ENCODE data around the gene TRNP1.

GRCh38 chr1:26976621-26977510 lies 16.6 kb upstream of the TRNP1 start:
- no peak for TF ChIP-seq CTCF (conservative IDR thresholded peaks at IDR 0.05; ENCODE audit: low read depth, low read length)
- no peak for TF ChIP-seq FOS (IDR thresholded peaks at IDR 0.05; ENCODE audit: low read depth, low read length)
- no peak for TF ChIP-seq MXI1 (IDR thresholded peaks at IDR 0.05; ENCODE audit: borderline replicate concordance, low read depth, low read length)
- TF ChIP-seq POLR2A (IDR thresholded peaks at IDR 0.05; ENCODE audit: low read depth, low read length): no peak
- no peak for TF ChIP-seq RFX5 (IDR thresholded peaks at IDR 0.05; ENCODE audit: low read depth, low read length)
- TF ChIP-seq USF2 (IDR thresholded peaks at IDR 0.05; ENCODE audit: low read depth, low read length): no peak
- TF ChIP-seq RAD21 (IDR thresholded peaks at IDR 0.05; ENCODE audit: low read length): no peak
- TF ChIP-seq CHD1 (IDR thresholded peaks at IDR 0.05; ENCODE audit: low read depth, low read length): no peak
- no peak for TF ChIP-seq BHLHE40 (IDR thresholded peaks at IDR 0.05; ENCODE audit: low read depth, low read length)
- no peak for TF ChIP-seq CEBPB (IDR thresholded peaks at IDR 0.05; ENCODE audit: low read depth, low read length)
- TF ChIP-seq MAZ (IDR thresholded peaks at IDR 0.05; ENCODE audit: borderline replicate concordance, low read depth, low read length): no peak
- no peak for TF ChIP-seq RCOR1 (IDR thresholded peaks at IDR 0.05; ENCODE audit: insufficient replicate concordance, low read length)
